HG02571 (cell line): ENCODE measurements around the gene ZNF496.

Experiments
- ATAC-seq: cut with Tn5 transposase; IDR thresholded peaks from one replicate; pipeline ENCODE4 v1.9.1; 2021; ENCODE audit warnings: mild to moderate bottlenecking, moderate library complexity; ENCODE audit not compliant: unreplicated experiment

ZNF496 gene

GRCh38 chr1:247329097-247329617, 2.5 kb downstream of the ZNF496 start:
- no peak for ATAC-seq

- no peak for ATAC-seq
These were observed 3.4 kb downstream of the ZNF496 start for GRCh38 chr1:247328311-247328710.

GRCh38 chr1:247326411-247327130, 5.1 kb downstream of the ZNF496 start:
- no peak for ATAC-seq

- ATAC-seq: no peak
These were observed 6.7 kb downstream of the ZNF496 start for GRCh38 chr1:247324923-247325322.

- no peak for ATAC-seq
These were observed 7.4 kb downstream of the ZNF496 start for GRCh38 chr1:247324204-247324787.

GRCh38 chr1:247322849-247323586, 8.6 kb downstream of the ZNF496 start:
- peak; percentile 46 for ATAC-seq

- peak; percentile 50 for ATAC-seq
These were observed 9.2 kb downstream of the ZNF496 start for GRCh38 chr1:247322442-247322841.

GRCh38 chr1:247317702-247318101, 14.0 kb downstream of the ZNF496 start:
- no peak for ATAC-seq

- no peak for ATAC-seq
These were observed 15.0 kb downstream of the ZNF496 start for GRCh38 chr1:247316590-247317197.

GRCh38 chr1:247304031-247304430, 27.6 kb downstream of the ZNF496 start:
- no peak for ATAC-seq

- no peak for ATAC-seq
These were observed 28.5 kb downstream of the ZNF496 start for GRCh38 chr1:247303216-247303615.

GRCh38 chr1:247301176-247301540, 30.5 kb downstream of the ZNF496 start:
- ATAC-seq: no peak

- no peak for ATAC-seq
These were observed 31.0 kb downstream of the ZNF496 start for GRCh38 chr1:247300491-247301175.

GRCh38 chr1:247299723-247300381, 31.8 kb downstream of the ZNF496 start:
- no peak for ATAC-seq

GRCh38 chr1:247298701-247299100, 33.0 kb downstream of the ZNF496 start:
- ATAC-seq: no peak

GRCh38 chr1:247298124-247298481, 33.6 kb downstream of the ZNF496 start:
- ATAC-seq: no peak

GRCh38 chr1:247297263-247298123, 34.2 kb downstream of the ZNF496 start:
- no peak for ATAC-seq

GRCh38 chr1:247296599-247297180, 35.0 kb downstream of the ZNF496 start:
- ATAC-seq: no peak

- no peak for ATAC-seq
These were observed 35.9 kb downstream of the ZNF496 start for GRCh38 chr1:247295746-247296145.
